ENCODE results near the gene CPNE5.

GRCh38 chr6:36722365-36722764 is 116.9 kb downstream of the CPNE5 start:
- TF ChIP-seq CTCF (IDR thresholded peaks at IDR 0.05) (no peak), POLR2A (IDR thresholded peaks at IDR 0.05) (no peak)

Measured in uterus (tissue), 2 donors.